Adipose tissue (tissue), 3 donors: ENCODE measurements around the gene SPG7. TPM values are rescaled to one million over a fixed set of nuclear protein-coding genes. Genes with fewer than 3 reads are reported as not detected.

ENCODE experiments used
- H3K27ac ChIP-seq: one replicate; pipeline ENCODE4 v1.5.1; 2013; ENCODE audit warnings: low read depth, low read length
- WGBS, 3 donors: extraction: QIAGEN DNeasy Blood & Tissue Kit; methylation state at CpG; one replicate each; pipeline ENCODE4 v1.1.7; 2013; 5-methylcytosine and 5-hydroxymethylcytosine counted together
- polyA plus RNA-seq, 3 donors: library from polyadenylated mRNA; stranded (reverse); fragments of 200-250 nt; gene quantifications; one replicate each; pipeline ENCODE4 v1.2.3, GENCODE V29; 2013
- donor health status: healthy with polysubstance abuse.
- donor health status: Bipolar disorder and iron deficiency.
- donor health status: healthy.

Gene SPG7
- polyA plus RNA-seq, 3 donors: 38.4 to 62.0 (median 61.1) TPM

GRCh38 chr16:89553733-89554132, 45.5 kb downstream of the SPG7 start:
- 90 to 94% (median 94%) methylated on average over 18 of the region's 18 CpGs for WGBS, 3 donors

GRCh38 chr16:89554343-89554742, 46.1 kb downstream of the SPG7 start:
- WGBS, 3 donors: 91 to 98% (median 94%) methylated on average over 11 to 12 of the region's 12 CpGs
- H3K27ac ChIP-seq: no peak overlapping the region

More at GRCh38 chr16:89553733-89554132, 45.5 kb downstream of the SPG7 start:
- H3K27ac ChIP-seq: no peak overlapping the region

GRCh38 chr16:89555265-89555664, 47.1 kb downstream of the SPG7 start:
- WGBS, 3 donors: 93 to 96% (median 95%) methylated on average over 16 of the region's 16 CpGs

GRCh38 chr16:89555780-89556179, 47.6 kb downstream of the SPG7 start:
- H3K27ac ChIP-seq: no peak overlapping the region
- WGBS, 3 donors: 85 to 95% (median 93%) methylated on average over 13 of the region's 13 CpGs

More at GRCh38 chr16:89555265-89555664, 47.1 kb downstream of the SPG7 start:
- H3K27ac ChIP-seq: no peak overlapping the region

- 60 to 63% (median 60%) methylated on average over 34 of the region's 34 CpGs for WGBS, 3 donors
- H3K27ac ChIP-seq: no peak overlapping the region
These were observed 48.8 kb downstream of the SPG7 start for GRCh38 chr16:89556750-89557689.

- H3K27ac ChIP-seq: no peak overlapping the region
- WGBS, 3 donors: 80 to 89% (median 89%) methylated on average over 19 of the region's 19 CpGs
These were observed 49.7 kb downstream of the SPG7 start for GRCh38 chr16:89557690-89558490.

GRCh38 chr16:89560378-89561141, 52.4 kb downstream of the SPG7 start, which contains the start of gene RPL13:
RPL13 (plus strand) TSS chr16:89560682; CDS start chr16:89560960, 278 bp downstream.
- 0 to 1% (median 1%) methylated on average over 76 to 87 of the region's 87 CpGs for WGBS, 3 donors
- H3K27ac ChIP-seq: peak within 1 kb of the TSS; percentile 87

- H3K27ac ChIP-seq: no peak overlapping the region
- WGBS, 3 donors: 4 to 6% (median 6%) methylated on average over 51 to 58 of the region's 58 CpGs
These were observed 53.1 kb downstream of the SPG7 start for GRCh38 chr16:89561142-89561883.

- WGBS, 3 donors: 39 to 68% (median 62%) methylated on average over 23 of the region's 23 CpGs
- no peak overlapping the region for H3K27ac ChIP-seq
These were observed 53.8 kb downstream of the SPG7 start for GRCh38 chr16:89561884-89562599.

- WGBS, 3 donors: 68 to 81% (median 75%) methylated on average over 11 to 12 of the region's 12 CpGs
- no peak overlapping the region for H3K27ac ChIP-seq
These were observed 54.7 kb downstream of the SPG7 start for GRCh38 chr16:89562939-89563338.

GRCh38 chr16:89563639-89564392, 55.6 kb downstream of the SPG7 start:
- WGBS, 3 donors: 66 to 78% (median 67%) methylated on average over 12 of the region's 12 CpGs
- H3K27ac ChIP-seq: no peak overlapping the region

GRCh38 chr16:89564476-89565255, 56.5 kb downstream of the SPG7 start:
- WGBS, 3 donors: 70 to 76% (median 74%) methylated on average over 22 of the region's 22 CpGs
- H3K27ac ChIP-seq: no peak overlapping the region

- no peak overlapping the region for H3K27ac ChIP-seq
- WGBS, 3 donors: 18 to 40% (median 32%) methylated on average over 3 of the region's 3 CpGs
These were observed 57.0 kb downstream of the SPG7 start for GRCh38 chr16:89565256-89565505.

- 4 to 12% (median 5%) methylated on average over 46 of the region's 46 CpGs for WGBS, 3 donors
- H3K27ac ChIP-seq: no peak overlapping the region
These were observed 57.5 kb downstream of the SPG7 start for GRCh38 chr16:89565506-89566372.
